Prostate gland (tissue), 2 donors: ENCODE results near the gene OR8K5.

ENCODE experiments used
- CTCF ChIP-seq, 4 experiments: fragments of 200-600 bp in 2 of 4; fragments of 450-650 bp in 2 of 4; sonication (generic) in 2 of 4; IDR thresholded peaks; 1 replicate in 3 of 4; 2 replicates in 1 of 4; pipeline ENCODE4 v1.5.1; 2016 to 2019; ENCODE audit warnings: antibody characterized with exemption in 4 of 4, mild to moderate bottlenecking in 2 of 4, moderate library complexity in 2 of 4
- POLR2A ChIP-seq: fragments of 450-650 bp; IDR thresholded peaks from one replicate; pipeline ENCODE4 v1.6.1; 2016; ENCODE audit warnings: antibody characterized with exemption, mild to moderate bottlenecking
- POLR2AphosphoS5 ChIP-seq: sonication (generic); formaldehyde crosslinking; IDR thresholded peaks from one replicate; pipeline ENCODE4 v1.6.1; 2017; ENCODE audit warnings: antibody characterized with exemption

DNA sequence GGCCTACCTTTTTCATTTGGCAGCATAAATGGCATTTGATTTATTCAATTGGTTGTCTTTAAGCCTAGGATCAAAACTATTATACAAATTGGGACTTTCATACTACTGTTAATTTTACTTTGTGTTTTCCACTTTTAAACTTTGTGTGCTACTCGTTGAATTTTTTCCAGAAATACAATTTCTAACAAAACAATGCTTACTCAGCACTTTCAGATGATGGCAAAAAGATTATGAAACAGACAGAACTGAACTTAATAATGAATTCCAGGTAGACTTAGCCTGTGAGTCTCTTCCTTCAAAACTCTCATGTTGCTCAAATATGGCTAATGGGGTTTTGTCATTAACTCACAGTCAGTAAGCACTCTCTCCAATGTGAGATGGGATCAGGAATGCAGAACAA, 47.7 kb upstream of the OR8K5 start:
- TF ChIP-seq CTCF (IDR thresholded peaks at IDR 0.05) (no peak), POLR2A (no peak), POLR2AphosphoS5 (no peak)
